Rectal smooth muscle tissue (tissue), 1 donor: ENCODE data around the gene CACNA1D.

Source experiments
- H3K27ac ChIP-seq: one replicate; pipeline ENCODE4 v1.7.0; 2013; ENCODE audit warnings: low read depth, low read length, inconsistent platforms
- H3K27me3 ChIP-seq: one replicate; pipeline ENCODE4 v1.7.0; 2013; ENCODE audit warnings: low read length; ENCODE audit not compliant: control insufficient read depth, insufficient read depth
- H3K36me3 ChIP-seq: one replicate; pipeline ENCODE4 v1.7.0; 2013; ENCODE audit warnings: low read length; ENCODE audit not compliant: control insufficient read depth, insufficient read depth
- H3K4me1 ChIP-seq: one replicate; pipeline ENCODE4 v1.7.0; 2013; ENCODE audit warnings: low read length; ENCODE audit not compliant: control insufficient read depth, insufficient read depth
- H3K4me3 ChIP-seq: one replicate; pipeline ENCODE4 v1.7.0; 2013; ENCODE audit warnings: low read length
- H3K9ac ChIP-seq: one replicate; pipeline ENCODE4 v1.7.0; 2013; ENCODE audit warnings: low read length

CACNA1D gene

GRCh38 chr3:53822331-53822741 lies 327.9 kb downstream of the CACNA1D start:
- Histone ChIP-seq H3K27ac (no peak overlapping the region), H3K4me1 (no peaks in the 10 kb centered on the region), H3K27me3 (no peaks in the 10 kb centered on the region), H3K4me3 (no peak overlapping the region), H3K9ac (no peak overlapping the region), H3K36me3 (no peaks in the 10 kb centered on the region)

- H3K36me3 ChIP-seq = no peaks in the 10 kb centered on the region
- no peaks in the 10 kb centered on the region for H3K4me1 ChIP-seq
- no peak overlapping the region for H3K9ac ChIP-seq
- no peak overlapping the region for H3K4me3 ChIP-seq
- no peaks in the 10 kb centered on the region for H3K27me3 ChIP-seq
- H3K27ac ChIP-seq = no peak overlapping the region
Measured at GRCh38 chr3:53823026-53823955, 328.9 kb downstream of the CACNA1D start.

- H3K9ac ChIP-seq = no peak overlapping the region
- H3K27ac ChIP-seq = no peak overlapping the region
- no peaks in the 10 kb centered on the region for H3K36me3 ChIP-seq
- H3K4me3 ChIP-seq = no peak overlapping the region
- no peaks in the 10 kb centered on the region for H3K4me1 ChIP-seq
- H3K27me3 ChIP-seq = no peaks in the 10 kb centered on the region
Measured at GRCh38 chr3:53823956-53824657, 329.7 kb downstream of the CACNA1D start.

GRCh38 chr3:53824795-53825194 lies 330.4 kb downstream of the CACNA1D start:
- H3K27ac ChIP-seq = no peak overlapping the region
- no peaks in the 10 kb centered on the region for H3K27me3 ChIP-seq
- no peaks in the 10 kb centered on the region for H3K36me3 ChIP-seq
- no peak overlapping the region for H3K9ac ChIP-seq
- no peak overlapping the region for H3K4me3 ChIP-seq
- no peaks in the 10 kb centered on the region for H3K4me1 ChIP-seq

- H3K4me3 ChIP-seq = no peak overlapping the region
- no peaks in the 10 kb centered on the region for H3K36me3 ChIP-seq
- no peak overlapping the region for H3K27ac ChIP-seq
- no peaks in the 10 kb centered on the region for H3K4me1 ChIP-seq
- H3K27me3 ChIP-seq = no peaks in the 10 kb centered on the region
- no peak overlapping the region for H3K9ac ChIP-seq
Measured at GRCh38 chr3:53826048-53826447, 331.6 kb downstream of the CACNA1D start.

GRCh38 chr3:53828581-53828980 lies 334.2 kb downstream of the CACNA1D start:
- no peaks in the 10 kb centered on the region for H3K27me3 ChIP-seq
- no peak overlapping the region for H3K27ac ChIP-seq
- H3K9ac ChIP-seq = no peak overlapping the region
- no peak overlapping the region for H3K4me3 ChIP-seq
- H3K36me3 ChIP-seq = no peaks in the 10 kb centered on the region
- H3K4me1 ChIP-seq = no peaks in the 10 kb centered on the region

- no peaks in the 10 kb centered on the region for H3K27me3 ChIP-seq
- no peak overlapping the region for H3K9ac ChIP-seq
- no peaks in the 10 kb centered on the region for H3K36me3 ChIP-seq
- H3K27ac ChIP-seq = no peak overlapping the region
- no peaks in the 10 kb centered on the region for H3K4me1 ChIP-seq
- H3K4me3 ChIP-seq = no peak overlapping the region
Measured at GRCh38 chr3:53829605-53830004, 335.2 kb downstream of the CACNA1D start.

GRCh38 chr3:53830944-53831343 lies 336.5 kb downstream of the CACNA1D start:
- H3K4me1 ChIP-seq = no peaks in the 10 kb centered on the region
- no peaks in the 10 kb centered on the region for H3K27me3 ChIP-seq
- H3K9ac ChIP-seq = no peak overlapping the region
- H3K4me3 ChIP-seq = no peak overlapping the region
- H3K36me3 ChIP-seq = no peaks in the 10 kb centered on the region
- H3K27ac ChIP-seq = no peak overlapping the region

- no peak overlapping the region for H3K27ac ChIP-seq
Measured at GRCh38 chr3:53833053-53833645, 338.7 kb downstream of the CACNA1D start.

GRCh38 chr3:53833700-53834099 lies 339.3 kb downstream of the CACNA1D start:
- H3K4me1 ChIP-seq = no peaks in the 10 kb centered on the region
- H3K9ac ChIP-seq = no peak overlapping the region
- H3K27ac ChIP-seq = no peak overlapping the region
- no peak overlapping the region for H3K4me3 ChIP-seq
- no peaks in the 10 kb centered on the region for H3K27me3 ChIP-seq
- H3K36me3 ChIP-seq = no peaks in the 10 kb centered on the region

More at GRCh38 chr3:53833053-53833645, 338.7 kb downstream of the CACNA1D start:
- Histone ChIP-seq H3K9ac (no peak overlapping the region), H3K4me3 (no peak overlapping the region), H3K27me3 (no peaks in the 10 kb centered on the region), H3K36me3 (no peaks in the 10 kb centered on the region), H3K4me1 (no peaks in the 10 kb centered on the region)

- no peak overlapping the region for H3K4me3 ChIP-seq
- H3K4me1 ChIP-seq = no peaks in the 10 kb centered on the region
- no peaks in the 10 kb centered on the region for H3K36me3 ChIP-seq
- no peak overlapping the region for H3K9ac ChIP-seq
- H3K27me3 ChIP-seq = no peaks in the 10 kb centered on the region
- H3K27ac ChIP-seq = no peak overlapping the region
Measured at GRCh38 chr3:53834429-53835095, 340.2 kb downstream of the CACNA1D start.

GRCh38 chr3:53835257-53835656 lies 340.8 kb downstream of the CACNA1D start:
- no peaks in the 10 kb centered on the region for H3K36me3 ChIP-seq
- H3K27ac ChIP-seq = no peak overlapping the region

More at GRCh38 chr3:53835257-53835656, 340.8 kb downstream of the CACNA1D start:
- Histone ChIP-seq H3K4me1 (no peaks in the 10 kb centered on the region), H3K27me3 (no peaks in the 10 kb centered on the region), H3K4me3 (no peak overlapping the region), H3K9ac (no peak overlapping the region)
